ENCODE results near the gene KCMF1. TPM values are rescaled to one million over a fixed set of nuclear protein-coding genes. Genes with fewer than 3 reads are reported as not detected.

KCMF1 gene
- total RNA-seq, 3 donors from 2014 or later (not counting 1 experiment from before 2014, with no cell fraction given) = 70.8 to 81.4 (median 77.1) TPM

- Histone ChIP-seq H3K27ac (ENCODE audit: low read length) (no peak overlapping the region), H3K9me3 (ENCODE audit: control insufficient read depth, insufficient read depth, low read length) (peaks cover 3% of the 10 kb centered on the region), H3K4me3 (ENCODE audit: low read length) (no peak overlapping the region), H3K36me3 (ENCODE audit: control insufficient read depth, insufficient read depth, low read length) (no peaks in the 10 kb centered on the region), H3K4me1 (ENCODE audit: control insufficient read depth, insufficient read depth, low read length) (no peaks in the 10 kb centered on the region), H3K27me3 (ENCODE audit: control insufficient read depth, insufficient read depth, low read length) (peaks cover 3% of the 10 kb centered on the region)
- DNase-seq = no peak
- Mint-ChIP-seq H3K36me3 (peaks cover 5% of the 10 kb centered on the region), H3K9me3 (peaks cover 0 to 3% of the 10 kb centered on the region in 2 donors), H3K4me3 (no peak overlapping the region), H3K27ac (no peak overlapping the region), H3K4me1 (peaks cover 0 to 4% of the 10 kb centered on the region in 2 donors), H3K27me3 (ENCODE audit: low read depth in 2 of 2) (peaks cover 18 to 28% of the 10 kb centered on the region in 2 donors)
- intact Hi-C loops (cut with micrococcal nuclease) = no loop called here
- ATAC-seq = no peak
- no peak for TF ChIP-seq CTCF (IDR thresholded peaks at IDR 0.05)
- 93% methylated on average over 9 of the region's 9 CpGs for WGBS (ENCODE audit: insufficient coverage)
These were observed 105.8 kb downstream of the KCMF1 start for GRCh38 chr2:85076618-85077274.

GRCh38 chr2:85077859-85078419, 107.0 kb downstream of the KCMF1 start:
- ATAC-seq (no peak), DNase-seq (no peak)
- H3K27ac Mint-ChIP-seq = no peak overlapping the region
- Histone ChIP-seq H3K27ac (ENCODE audit: low read length) (no peak overlapping the region), H3K36me3 (ENCODE audit: control insufficient read depth, insufficient read depth, low read length) (no peaks in the 10 kb centered on the region), H3K9me3 (ENCODE audit: control insufficient read depth, insufficient read depth, low read length) (peaks cover 5% of the 10 kb centered on the region), H3K27me3 (ENCODE audit: control insufficient read depth, insufficient read depth, low read length) (peaks cover 5% of the 10 kb centered on the region), H3K4me3 (ENCODE audit: low read length) (no peak overlapping the region), H3K4me1 (ENCODE audit: control insufficient read depth, insufficient read depth, low read length) (no peaks in the 10 kb centered on the region)
- H3K36me3 Mint-ChIP-seq = peaks cover 17% of the 10 kb centered on the region
- intact Hi-C loops (cut with micrococcal nuclease) = no loop called here
- no peak for TF ChIP-seq CTCF (IDR thresholded peaks at IDR 0.05)
- H3K4me3 Mint-ChIP-seq = no peak overlapping the region
- H3K27me3 Mint-ChIP-seq (ENCODE audit: low read depth in 2 of 2) = peaks cover 19 to 40% of the 10 kb centered on the region in 2 donors
- WGBS (ENCODE audit: insufficient coverage) = 90% methylated on average over 5 of the region's 5 CpGs
- peaks cover 0 to 4% of the 10 kb centered on the region in 2 donors for H3K4me1 Mint-ChIP-seq
- peaks cover under 1 to 3% of the 10 kb centered on the region in 2 donors for H3K9me3 Mint-ChIP-seq

GRCh38 chr2:85078536-85078935, 107.6 kb downstream of the KCMF1 start:
- H3K36me3 Mint-ChIP-seq = peaks cover 18% of the 10 kb centered on the region
- no peak overlapping the region for H3K27ac ChIP-seq (ENCODE audit: low read length)
- H3K4me1 ChIP-seq (ENCODE audit: control insufficient read depth, insufficient read depth, low read length) = no peaks in the 10 kb centered on the region
- peaks cover 2 to 3% of the 10 kb centered on the region in 2 donors for H3K9me3 Mint-ChIP-seq
- DNase-seq (no peak), ATAC-seq (no peak)
- intact Hi-C loops (cut with micrococcal nuclease) = no loop called here
- H3K27me3 Mint-ChIP-seq (ENCODE audit: low read depth in 2 of 2) = peaks cover 23 to 40% of the 10 kb centered on the region in 2 donors
- no peak overlapping the region for H3K4me3 Mint-ChIP-seq
- peaks cover 5% of the 10 kb centered on the region for H3K9me3 ChIP-seq (ENCODE audit: control insufficient read depth, insufficient read depth, low read length)
- no peak for TF ChIP-seq CTCF (IDR thresholded peaks at IDR 0.05)
- 81% methylated on average over 5 of the region's 5 CpGs for WGBS (ENCODE audit: insufficient coverage)
- H3K36me3 ChIP-seq (ENCODE audit: control insufficient read depth, insufficient read depth, low read length) = no peaks in the 10 kb centered on the region
- H3K27me3 ChIP-seq (ENCODE audit: control insufficient read depth, insufficient read depth, low read length) = peaks cover 7% of the 10 kb centered on the region
- no peak overlapping the region for H3K4me3 ChIP-seq (ENCODE audit: low read length)
- no peak overlapping the region for H3K27ac Mint-ChIP-seq
- peaks cover 0 to 4% of the 10 kb centered on the region in 2 donors for H3K4me1 Mint-ChIP-seq
